SK-N-SH (cell line): ENCODE data around the gene IFIT5. TPM values are rescaled to one million over a fixed set of nuclear protein-coding genes. Genes with fewer than 3 reads are reported as not detected.

ENCODE experiments used
- CHD2 ChIP-seq: fragments of 150-350 bp; IDR thresholded peaks from 2 replicates; pipeline ENCODE4 v1.6.1; 2018; ENCODE audit warnings: low read length; ENCODE audit not compliant: partially characterized antibody
- EZH2phosphoT487 ChIP-seq: fragments of 200-600 bp; sonication (generic); IDR thresholded peaks from 2 replicates; pipeline ENCODE4 v1.6.1; 2017; ENCODE audit warnings: low read depth, mixed run types, mild to moderate bottlenecking, antibody characterized with exemption, moderate library complexity, borderline replicate concordance
- FOSL2 ChIP-seq: IDR thresholded peaks from 2 replicates; pipeline ENCODE4 v1.4.0; 2012; ENCODE audit warnings: low read depth, mild to moderate bottlenecking, moderate library complexity, borderline replicate concordance
- FOXJ3 ChIP-seq: sonication (generic); formaldehyde crosslinking; IDR thresholded peaks from 2 replicates; pipeline ENCODE4 v1.5.1; 2020; ENCODE audit warnings: mild to moderate bottlenecking, missing genetic modification reagents
- FOXM1 ChIP-seq: IDR thresholded peaks from 2 replicates; pipeline ENCODE4 v1.4.0; 2012; ENCODE audit warnings: low read depth, mild to moderate bottlenecking
- GABPA ChIP-seq: IDR thresholded peaks from 2 replicates; pipeline ENCODE4 v1.4.0; 2012; ENCODE audit warnings: low read depth, mild to moderate bottlenecking
- GATA2 ChIP-seq: sonication (generic); formaldehyde crosslinking; IDR thresholded peaks from 2 replicates; pipeline ENCODE4 v1.5.0; 2020; ENCODE audit warnings: mild to moderate bottlenecking, missing genetic modification reagents
- IRF3 ChIP-seq: fragments of 150-350 bp; IDR thresholded peaks from 2 replicates; pipeline ENCODE4 v1.6.1; 2016; ENCODE audit warnings: mild to moderate bottlenecking, low read depth, low read length
- MXI1 ChIP-seq: IDR thresholded peaks from 2 replicates; pipeline ENCODE4 v1.6.1; 2012; ENCODE audit warnings: mild to moderate bottlenecking, low read depth, low read length, improper control_type of control experiment
- NFIC ChIP-seq: IDR thresholded peaks from 2 replicates; pipeline ENCODE4 v1.4.0; 2012; ENCODE audit warnings: borderline replicate concordance
- POLR2AphosphoS5 ChIP-seq: IDR thresholded peaks from 2 replicates; pipeline ENCODE4 v1.6.1; 2012; ENCODE audit warnings: low read depth, low read length
- RFX5 ChIP-seq: IDR thresholded peaks from 2 replicates; pipeline ENCODE4 v1.6.1; 2012; ENCODE audit warnings: mild to moderate bottlenecking, improper control_type of control experiment, low read length
- RXRA ChIP-seq: IDR thresholded peaks from 2 replicates; pipeline ENCODE4 v1.4.0; 2012; ENCODE audit warnings: low read depth, mild to moderate bottlenecking, borderline replicate concordance
- TCF12 ChIP-seq: IDR thresholded peaks from 2 replicates; pipeline ENCODE4 v1.4.0; 2012
- TEAD4 ChIP-seq: IDR thresholded peaks from 2 replicates; pipeline ENCODE4 v1.4.0; 2012; ENCODE audit warnings: mild to moderate bottlenecking, borderline replicate concordance; ENCODE audit not compliant: insufficient read depth
- YY1 ChIP-seq: IDR thresholded peaks from 2 replicates; pipeline ENCODE4 v1.4.0; 2012; ENCODE audit warnings: low read depth, mild to moderate bottlenecking
- polyA plus RNA-seq, 3 experiments: library from polyadenylated mRNA; depleted of rRNA; stranded (reverse); fragments of >200 nt; gene quantifications; 2 replicates each; pipeline ENCODE4 v1.2.3, GENCODE V29; 2012
- TF ChIP-seq, protein P1 (sequence below): IDR thresholded peaks from 2 replicates; pipeline ENCODE4; 2012
- TF ChIP-seq, protein P2 (sequence below): fragments of 150-350 bp; IDR thresholded peaks from 2 replicates; pipeline ENCODE4 v1.6.1; 2017; ENCODE audit warnings: antibody characterized with exemption, low read length, low read depth, borderline replicate concordance
- TF ChIP-seq, protein P3 (sequence below): IDR thresholded peaks from 2 replicates; pipeline ENCODE4 v1.6.1; 2012; ENCODE audit warnings: mild to moderate bottlenecking, low read depth, low read length, moderate library complexity
- TF ChIP-seq, protein P4 (sequence below): IDR thresholded peaks from 2 replicates; pipeline ENCODE4 v1.4.0; 2012; ENCODE audit warnings: low read depth, borderline replicate concordance

Gene IFIT5
- polyA plus RNA-seq, 1 of the 3 experiments (the other 2 are of a cell fraction): 2.7 TPM

DNA sequence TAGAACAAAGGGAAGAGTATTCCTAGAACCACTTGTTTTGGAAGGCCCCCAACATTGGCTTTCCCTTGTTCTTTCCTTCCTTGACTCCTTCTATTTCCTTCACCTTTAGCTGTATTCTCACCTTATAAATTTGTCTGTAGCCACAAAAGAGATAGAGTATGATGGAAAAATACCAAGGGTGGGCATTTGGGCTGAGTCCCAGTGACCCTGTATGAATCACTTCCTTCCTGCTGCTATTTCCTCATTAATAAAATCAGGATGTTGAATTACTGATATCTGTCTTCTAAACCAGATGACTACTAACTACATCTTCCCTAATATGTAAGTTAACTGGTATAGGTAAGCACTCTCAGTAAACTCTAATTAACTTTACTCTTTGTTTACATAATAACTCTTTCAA lies 55.1 kb downstream of the IFIT5 start (continued):
- TF ChIP-seq, protein P1, sequence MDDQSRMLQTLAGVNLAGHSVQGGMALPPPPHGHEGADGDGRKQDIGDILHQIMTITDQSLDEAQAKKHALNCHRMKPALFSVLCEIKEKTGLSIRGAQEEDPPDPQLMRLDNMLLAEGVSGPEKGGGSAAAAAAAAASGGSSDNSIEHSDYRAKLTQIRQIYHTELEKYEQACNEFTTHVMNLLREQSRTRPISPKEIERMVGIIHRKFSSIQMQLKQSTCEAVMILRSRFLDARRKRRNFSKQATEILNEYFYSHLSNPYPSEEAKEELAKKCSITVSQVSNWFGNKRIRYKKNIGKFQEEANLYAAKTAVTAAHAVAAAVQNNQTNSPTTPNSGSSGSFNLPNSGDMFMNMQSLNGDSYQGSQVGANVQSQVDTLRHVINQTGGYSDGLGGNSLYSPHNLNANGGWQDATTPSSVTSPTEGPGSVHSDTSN: peak; percentile 66; the same call in 1 of the 2 replicates
- peak; percentile 64 for TF ChIP-seq TCF12
- TF ChIP-seq, protein P2, sequence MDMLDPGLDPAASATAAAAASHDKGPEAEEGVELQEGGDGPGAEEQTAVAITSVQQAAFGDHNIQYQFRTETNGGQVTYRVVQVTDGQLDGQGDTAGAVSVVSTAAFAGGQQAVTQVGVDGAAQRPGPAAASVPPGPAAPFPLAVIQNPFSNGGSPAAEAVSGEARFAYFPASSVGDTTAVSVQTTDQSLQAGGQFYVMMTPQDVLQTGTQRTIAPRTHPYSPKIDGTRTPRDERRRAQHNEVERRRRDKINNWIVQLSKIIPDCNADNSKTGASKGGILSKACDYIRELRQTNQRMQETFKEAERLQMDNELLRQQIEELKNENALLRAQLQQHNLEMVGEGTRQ: no peak
- no peak for TF ChIP-seq RFX5
- no peak for TF ChIP-seq FOXM1
- no peak for TF ChIP-seq GATA2 (CRISPR knock-in tag)
- TF ChIP-seq, protein P3, sequence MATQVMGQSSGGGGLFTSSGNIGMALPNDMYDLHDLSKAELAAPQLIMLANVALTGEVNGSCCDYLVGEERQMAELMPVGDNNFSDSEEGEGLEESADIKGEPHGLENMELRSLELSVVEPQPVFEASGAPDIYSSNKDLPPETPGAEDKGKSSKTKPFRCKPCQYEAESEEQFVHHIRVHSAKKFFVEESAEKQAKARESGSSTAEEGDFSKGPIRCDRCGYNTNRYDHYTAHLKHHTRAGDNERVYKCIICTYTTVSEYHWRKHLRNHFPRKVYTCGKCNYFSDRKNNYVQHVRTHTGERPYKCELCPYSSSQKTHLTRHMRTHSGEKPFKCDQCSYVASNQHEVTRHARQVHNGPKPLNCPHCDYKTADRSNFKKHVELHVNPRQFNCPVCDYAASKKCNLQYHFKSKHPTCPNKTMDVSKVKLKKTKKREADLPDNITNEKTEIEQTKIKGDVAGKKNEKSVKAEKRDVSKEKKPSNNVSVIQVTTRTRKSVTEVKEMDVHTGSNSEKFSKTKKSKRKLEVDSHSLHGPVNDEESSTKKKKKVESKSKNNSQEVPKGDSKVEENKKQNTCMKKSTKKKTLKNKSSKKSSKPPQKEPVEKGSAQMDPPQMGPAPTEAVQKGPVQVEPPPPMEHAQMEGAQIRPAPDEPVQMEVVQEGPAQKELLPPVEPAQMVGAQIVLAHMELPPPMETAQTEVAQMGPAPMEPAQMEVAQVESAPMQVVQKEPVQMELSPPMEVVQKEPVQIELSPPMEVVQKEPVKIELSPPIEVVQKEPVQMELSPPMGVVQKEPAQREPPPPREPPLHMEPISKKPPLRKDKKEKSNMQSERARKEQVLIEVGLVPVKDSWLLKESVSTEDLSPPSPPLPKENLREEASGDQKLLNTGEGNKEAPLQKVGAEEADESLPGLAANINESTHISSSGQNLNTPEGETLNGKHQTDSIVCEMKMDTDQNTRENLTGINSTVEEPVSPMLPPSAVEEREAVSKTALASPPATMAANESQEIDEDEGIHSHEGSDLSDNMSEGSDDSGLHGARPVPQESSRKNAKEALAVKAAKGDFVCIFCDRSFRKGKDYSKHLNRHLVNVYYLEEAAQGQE: no peak
- TF ChIP-seq EZH2phosphoT487: no peak
- TF ChIP-seq TEAD4: no peak
- TF ChIP-seq MXI1: no peak
- TF ChIP-seq FOSL2: peak; percentile 45; the same call in 1 of the 2 replicates
- TF ChIP-seq POLR2AphosphoS5: no peak
- TF ChIP-seq CHD2: no peak
- no peak for TF ChIP-seq RXRA
- TF ChIP-seq IRF3: no peak
- no peak for TF ChIP-seq FOXJ3 (CRISPR knock-in tag)
- TF ChIP-seq NFIC: peak; percentile 65
- no peak for TF ChIP-seq YY1
- TF ChIP-seq, protein P4, sequence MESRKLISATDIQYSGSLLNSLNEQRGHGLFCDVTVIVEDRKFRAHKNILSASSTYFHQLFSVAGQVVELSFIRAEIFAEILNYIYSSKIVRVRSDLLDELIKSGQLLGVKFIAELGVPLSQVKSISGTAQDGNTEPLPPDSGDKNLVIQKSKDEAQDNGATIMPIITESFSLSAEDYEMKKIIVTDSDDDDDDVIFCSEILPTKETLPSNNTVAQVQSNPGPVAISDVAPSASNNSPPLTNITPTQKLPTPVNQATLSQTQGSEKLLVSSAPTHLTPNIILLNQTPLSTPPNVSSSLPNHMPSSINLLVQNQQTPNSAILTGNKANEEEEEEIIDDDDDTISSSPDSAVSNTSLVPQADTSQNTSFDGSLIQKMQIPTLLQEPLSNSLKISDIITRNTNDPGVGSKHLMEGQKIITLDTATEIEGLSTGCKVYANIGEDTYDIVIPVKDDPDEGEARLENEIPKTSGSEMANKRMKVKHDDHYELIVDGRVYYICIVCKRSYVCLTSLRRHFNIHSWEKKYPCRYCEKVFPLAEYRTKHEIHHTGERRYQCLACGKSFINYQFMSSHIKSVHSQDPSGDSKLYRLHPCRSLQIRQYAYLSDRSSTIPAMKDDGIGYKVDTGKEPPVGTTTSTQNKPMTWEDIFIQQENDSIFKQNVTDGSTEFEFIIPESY: no peak
- no peak for TF ChIP-seq GABPA

Other genes with a start within 250 kb of the IFIT5 start
- not detected in 2 replicates for gene CH25H, start 207.3 kb upstream of the IFIT5 start, polyA plus RNA-seq (2012; rRNA removed)
- 43.2 and 63.2 TPM in 2 replicates for gene LIPA, start 162.8 kb upstream of the IFIT5 start, polyA plus RNA-seq (2012; rRNA removed)
- 0.99 and 1.2 TPM in 2 replicates for gene IFIT2, start 112.5 kb upstream of the IFIT5 start, polyA plus RNA-seq (2012; rRNA removed)
- gene IFIT3, start 86.6 kb upstream of the IFIT5 start, polyA plus RNA-seq (2012; rRNA removed): 3.2 and 4.0 TPM in 2 replicates
- gene IFIT1B, start 36.5 kb upstream of the IFIT5 start, polyA plus RNA-seq (2012; rRNA removed): 0.03 TPM in 1 of 2 replicates, not detected in the other
- 4.4 and 5.7 TPM in 2 replicates for gene IFIT1, start 21.9 kb upstream of the IFIT5 start, polyA plus RNA-seq (2012; rRNA removed)
- 0.13 TPM in 2 replicates for gene SLC16A12, start 121.0 kb downstream of the IFIT5 start, polyA plus RNA-seq (2012; rRNA removed)
- gene PANK1, start 230.7 kb downstream of the IFIT5 start, polyA plus RNA-seq (2012; rRNA removed): 4.2 and 4.9 TPM in 2 replicates